Adrenal gland (tissue), 5 donors: Measurements from ENCODE around the gene MFAP3.

Experiments used
- POLR2A ChIP-seq, 2 donors: fragments of 450-650 bp; IDR thresholded peaks; one replicate each; pipeline ENCODE4 v1.6.1; 2017; ENCODE audit warnings: antibody characterized with exemption in 2 of 2, mild to moderate bottlenecking in 2 of 2, moderate library complexity in 1 of 2
- TF ChIP-seq, protein P1 (sequence below), 6 experiments: fragments of 450-650 bp in 4 of 6; fragments of 200-600 bp in 2 of 6; sonication (generic) in 1 of 6; IDR thresholded peaks; 1 replicate in 5 of 6; 2 replicates in 1 of 6; pipeline versions ENCODE4 v1.5.1 to v1.8.0; 2016 to 2021; ENCODE audit warnings: antibody characterized with exemption in 6 of 6, mild to moderate bottlenecking in 2 of 6, moderate library complexity in 1 of 6
- donor health status: DM: no; HTN: no; CAD: no.

DNA sequence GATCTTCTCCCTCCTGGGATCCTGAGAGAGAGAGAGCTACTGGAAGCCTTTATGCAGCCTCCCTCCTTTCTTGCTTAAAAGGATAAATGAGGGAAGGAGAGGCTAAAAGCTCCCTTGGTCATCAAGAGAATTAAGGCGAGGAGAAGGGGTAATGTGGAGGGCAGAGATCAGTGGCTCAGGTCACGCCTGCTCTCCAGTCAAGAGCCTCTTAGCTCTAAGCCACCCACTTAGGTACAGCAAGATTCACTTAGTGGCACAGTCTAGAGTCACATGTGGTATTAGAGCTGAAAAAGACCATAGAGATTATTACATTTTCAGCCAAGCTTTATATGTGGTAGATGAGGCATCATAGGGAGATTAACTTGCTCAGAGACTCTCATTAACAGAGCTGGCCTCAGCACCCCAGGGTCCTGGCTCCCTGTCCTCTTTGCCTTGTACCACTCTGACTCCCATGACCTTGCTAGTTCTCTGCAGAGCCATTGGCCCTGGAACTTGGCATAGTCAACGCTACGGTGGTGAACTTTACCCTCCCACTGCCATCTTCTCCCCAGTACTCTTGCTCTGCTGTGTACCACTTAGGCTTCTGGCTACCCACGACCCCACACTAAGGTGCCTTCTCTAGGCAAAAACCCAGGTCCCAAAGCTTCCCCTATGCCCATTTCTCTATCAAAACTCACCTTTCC, 37.6 kb downstream of the MFAP3 start:
- TF ChIP-seq POLR2A (IDR thresholded peaks at IDR 0.05), result no peak
- TF ChIP-seq, protein P1, sequence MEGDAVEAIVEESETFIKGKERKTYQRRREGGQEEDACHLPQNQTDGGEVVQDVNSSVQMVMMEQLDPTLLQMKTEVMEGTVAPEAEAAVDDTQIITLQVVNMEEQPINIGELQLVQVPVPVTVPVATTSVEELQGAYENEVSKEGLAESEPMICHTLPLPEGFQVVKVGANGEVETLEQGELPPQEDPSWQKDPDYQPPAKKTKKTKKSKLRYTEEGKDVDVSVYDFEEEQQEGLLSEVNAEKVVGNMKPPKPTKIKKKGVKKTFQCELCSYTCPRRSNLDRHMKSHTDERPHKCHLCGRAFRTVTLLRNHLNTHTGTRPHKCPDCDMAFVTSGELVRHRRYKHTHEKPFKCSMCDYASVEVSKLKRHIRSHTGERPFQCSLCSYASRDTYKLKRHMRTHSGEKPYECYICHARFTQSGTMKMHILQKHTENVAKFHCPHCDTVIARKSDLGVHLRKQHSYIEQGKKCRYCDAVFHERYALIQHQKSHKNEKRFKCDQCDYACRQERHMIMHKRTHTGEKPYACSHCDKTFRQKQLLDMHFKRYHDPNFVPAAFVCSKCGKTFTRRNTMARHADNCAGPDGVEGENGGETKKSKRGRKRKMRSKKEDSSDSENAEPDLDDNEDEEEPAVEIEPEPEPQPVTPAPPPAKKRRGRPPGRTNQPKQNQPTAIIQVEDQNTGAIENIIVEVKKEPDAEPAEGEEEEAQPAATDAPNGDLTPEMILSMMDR (IDR thresholded peaks at IDR 0.05), result no peak
